GM18507 (cell line): ENCODE data around the gene LLPH.

Experiments
- DNase-seq: peaks from one replicate; pipeline ENCODE4 v3.0.0; 2011; ENCODE audit warnings: low read depth; ENCODE audit not compliant: insufficient read length; ENCODE audit errors: extremely low spot score
- FAIRE-seq: peaks from 2 replicates; lab custom pipeline; 2011; peaks lifted over from hg19 to GRCh38; lab: Jason Lieb, UNC

Gene LLPH

DNA sequence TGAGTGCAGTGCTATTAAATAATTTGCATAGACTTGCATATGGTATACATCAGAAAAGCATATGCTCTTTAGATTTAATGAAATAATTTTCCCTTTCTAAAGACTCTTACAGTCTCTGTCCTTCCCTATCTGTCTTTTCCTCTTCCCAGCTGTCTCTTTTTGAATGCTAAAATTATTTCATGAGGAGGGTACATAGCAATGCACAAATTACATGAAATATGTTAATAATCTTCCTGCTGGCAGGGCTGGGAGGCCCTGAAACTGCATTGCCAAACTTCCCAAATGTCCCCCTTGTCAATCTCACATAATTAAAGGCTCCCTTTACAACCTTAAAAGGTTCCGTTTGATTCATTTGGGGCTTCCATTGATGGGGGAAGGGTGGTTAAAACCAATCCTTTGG lies 22.2 kb downstream of the LLPH start:
- DNase-seq = no peak
- no peak for FAIRE-seq

DNA sequence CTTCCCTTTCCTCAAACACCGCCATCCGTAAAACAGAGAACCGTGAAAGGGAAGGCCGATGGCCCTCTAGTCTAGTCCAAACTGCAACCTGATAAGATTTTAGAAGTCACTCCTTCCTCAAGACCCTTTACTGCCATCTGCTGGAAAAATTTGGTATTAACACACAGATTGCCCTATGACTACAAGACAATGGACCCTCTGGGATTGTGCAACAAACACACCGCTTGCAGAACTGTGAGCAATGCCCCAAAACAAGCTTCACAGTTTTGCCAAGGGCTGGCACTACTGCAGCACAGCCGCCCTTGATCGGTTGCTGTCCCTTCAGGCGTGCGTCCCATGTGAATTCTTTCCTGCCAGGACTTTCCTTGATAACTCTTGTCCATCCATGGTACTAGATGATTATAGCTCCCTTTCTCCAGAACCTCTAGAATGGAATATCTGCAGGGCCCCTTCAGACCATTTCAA lies 23.1 kb downstream of the LLPH start:
- FAIRE-seq = peak; percentile 95

DNA sequence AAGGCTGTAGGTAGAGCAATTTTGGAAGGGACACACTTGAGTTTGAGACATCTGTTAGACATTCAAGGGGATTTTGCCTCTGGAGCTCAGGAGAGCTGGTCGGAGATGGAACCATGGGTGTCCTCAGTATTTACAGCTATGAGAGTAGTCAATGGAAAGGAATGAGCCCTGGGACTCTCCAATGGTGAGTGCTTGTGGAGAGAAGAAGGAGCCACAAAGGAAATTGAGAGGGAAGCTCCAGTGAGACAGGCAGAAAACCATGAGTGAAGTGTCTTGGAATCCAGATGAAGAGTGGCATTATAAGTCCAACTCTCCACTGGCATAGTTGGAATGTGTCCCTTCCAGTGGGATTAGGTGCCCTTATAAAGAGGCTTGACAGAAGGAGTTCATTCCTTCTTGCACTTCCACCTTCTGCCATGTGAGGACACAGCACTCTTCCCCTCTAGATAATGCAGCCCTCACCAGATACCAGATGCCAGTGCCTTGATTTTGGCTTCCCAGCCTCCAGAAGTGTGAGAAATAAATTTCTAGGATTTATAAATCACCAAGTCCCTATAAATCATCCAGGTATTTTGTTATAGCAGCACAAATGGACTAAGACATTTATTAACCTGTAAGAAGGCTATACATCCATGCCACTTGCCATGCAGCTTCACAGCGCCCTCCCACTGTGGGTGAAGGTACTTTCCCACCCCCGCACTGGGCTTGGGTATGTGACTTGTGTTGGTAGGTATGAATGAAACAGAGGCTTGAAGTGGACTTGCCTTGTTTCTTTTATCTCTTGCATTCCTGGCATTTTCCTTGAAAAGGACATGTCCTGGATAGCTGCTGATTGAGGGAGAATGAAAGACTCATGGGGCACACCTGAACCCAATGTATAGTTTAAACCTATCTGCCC lies 27.3 kb downstream of the LLPH start:
- FAIRE-seq = no peak
- no peak for DNase-seq

More for the DNA sequence above, 23.1 kb downstream of the LLPH start:
- peak; percentile 23 for DNase-seq

DNA sequence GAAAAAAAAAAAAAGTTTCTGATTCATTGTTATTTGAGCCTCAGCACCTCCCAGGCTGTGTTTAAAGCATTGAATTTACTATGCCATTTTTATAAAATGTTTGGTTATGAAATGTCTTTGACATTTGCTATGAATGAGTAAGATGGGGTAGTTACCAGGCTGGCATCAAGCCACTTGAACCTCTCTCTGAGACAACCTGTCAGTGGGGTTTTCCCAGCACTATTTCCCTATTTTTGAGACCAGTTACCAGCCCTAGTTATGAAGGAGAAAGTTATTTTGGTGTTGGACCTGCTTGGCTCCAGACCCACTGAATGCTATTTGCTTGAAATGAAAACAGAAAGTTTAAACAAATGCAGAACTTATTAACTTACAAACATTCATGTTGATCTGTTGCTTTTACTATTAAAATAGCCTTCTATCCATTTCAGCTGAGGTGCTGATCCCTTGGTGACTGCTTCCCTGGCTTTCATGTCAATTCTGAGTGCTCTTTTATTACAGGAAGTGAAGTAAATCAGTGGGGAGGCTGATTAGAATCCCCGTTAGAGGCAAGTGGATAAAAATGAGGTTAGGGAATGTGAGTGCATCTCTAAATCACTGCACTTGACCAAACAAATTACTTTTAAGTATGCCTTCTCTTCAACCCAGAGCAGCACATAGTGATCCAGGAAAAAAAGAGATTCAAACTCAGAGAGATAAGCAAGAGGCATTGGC lies 37.8 kb downstream of the LLPH start:
- FAIRE-seq = no peak
- no peak for DNase-seq

DNA sequence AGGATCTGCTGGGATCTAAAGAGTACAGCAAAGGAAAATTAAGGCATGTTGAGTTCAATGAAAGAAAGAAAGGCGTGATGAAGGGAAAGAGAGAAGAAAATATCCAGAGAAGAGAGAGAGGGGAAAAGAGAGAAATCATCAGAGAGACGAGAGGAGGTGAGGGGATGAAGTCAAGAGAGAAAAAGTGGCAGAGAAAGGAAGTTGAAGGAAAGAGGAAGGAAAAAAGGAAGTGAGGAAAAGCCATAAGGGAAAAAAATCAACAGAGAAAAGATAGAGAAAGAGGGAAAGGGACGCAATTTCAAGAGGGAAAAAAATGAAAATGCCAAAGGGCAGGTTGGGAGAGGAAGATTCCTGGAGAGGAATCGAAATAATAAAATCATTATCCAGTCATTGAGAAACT lies 40.4 kb downstream of the LLPH start:
- DNase-seq = no peak
- FAIRE-seq = no peak

DNA sequence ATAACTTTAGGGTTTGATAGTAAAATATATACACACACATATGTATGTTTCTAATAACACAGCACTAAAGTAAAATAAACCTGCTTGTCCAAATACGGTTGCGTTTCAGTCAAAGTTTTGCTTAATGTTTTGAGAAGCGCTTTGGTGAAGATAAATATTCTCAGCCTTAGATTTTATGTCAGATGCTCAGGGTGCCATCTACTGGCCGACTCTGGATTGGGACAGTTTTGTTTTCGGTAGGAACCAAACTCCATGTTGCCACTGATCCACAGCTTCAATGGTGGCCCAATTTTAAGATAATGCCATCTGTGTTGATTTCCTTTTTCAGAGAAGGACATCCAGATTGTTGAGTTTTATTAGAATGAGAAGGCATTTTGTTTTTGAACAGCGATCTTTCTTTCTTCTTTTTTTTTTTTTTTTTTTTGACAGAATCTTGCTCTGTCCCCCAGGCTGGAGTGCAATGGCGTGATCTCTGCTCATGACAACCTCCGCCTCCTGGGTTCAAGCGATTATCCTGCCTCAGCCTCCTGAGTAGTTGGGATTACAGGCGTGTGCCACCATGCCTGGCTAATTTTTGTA lies 43.1 kb downstream of the LLPH start:
- peak; percentile 89 for FAIRE-seq
- DNase-seq = no peak

DNA sequence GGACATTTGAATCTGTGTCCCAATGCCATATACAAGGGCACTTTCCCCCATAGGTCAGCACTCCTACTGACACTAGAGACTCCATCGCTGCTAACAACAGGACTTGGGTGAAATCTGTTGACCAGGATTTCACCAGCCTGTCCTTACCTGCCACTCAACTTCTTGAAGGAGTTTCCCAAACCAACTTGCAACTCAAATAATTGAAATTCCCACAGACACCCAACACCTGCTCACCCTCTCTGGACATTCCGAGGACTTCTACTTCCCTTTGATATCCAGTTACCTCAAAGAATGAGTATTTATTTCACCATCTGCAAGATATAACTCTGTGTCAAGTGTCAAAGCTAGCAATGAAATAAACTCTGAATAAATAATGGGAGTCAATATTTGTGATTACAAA lies 44.6 kb downstream of the LLPH start:
- FAIRE-seq = no peak
- DNase-seq = no peak

DNA sequence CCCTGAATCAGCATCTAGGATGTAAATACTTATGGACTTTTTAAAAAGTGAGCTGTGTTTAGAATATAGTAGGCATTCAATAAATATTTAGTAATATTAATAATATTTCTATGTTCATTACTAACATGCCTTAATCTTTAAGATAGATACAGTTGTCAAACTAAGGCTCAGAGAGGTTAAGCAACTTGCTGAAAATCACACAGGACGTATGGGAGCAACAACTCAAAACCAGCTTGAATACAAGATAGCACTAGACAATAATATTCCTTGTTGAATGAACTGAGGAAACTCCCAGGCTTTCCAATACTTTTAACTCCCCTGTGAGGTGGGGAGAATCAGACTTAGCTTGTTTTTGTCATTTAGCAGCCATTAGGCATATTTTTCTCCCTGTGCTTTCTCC lies 45.3 kb downstream of the LLPH start:
- FAIRE-seq = no peak
- DNase-seq = no peak

DNA sequence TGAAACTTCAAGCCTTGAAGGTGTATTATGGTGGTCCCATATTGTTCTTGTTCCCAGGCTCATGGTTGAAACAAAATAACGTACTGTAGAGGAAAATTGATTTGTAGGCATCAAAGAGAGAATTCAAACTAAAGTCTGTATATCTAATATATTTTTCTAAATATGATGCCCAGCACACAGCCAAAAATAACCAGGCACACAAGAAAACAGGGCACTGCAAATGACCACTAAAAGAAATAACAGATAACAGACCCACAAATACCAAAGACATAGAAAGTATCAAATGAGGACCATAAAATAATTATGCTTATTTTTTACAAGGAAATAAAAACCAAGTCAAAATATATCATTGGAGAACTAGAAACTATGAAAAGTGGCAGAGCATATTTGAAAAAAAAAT lies 46.8 kb downstream of the LLPH start:
- DNase-seq (no peak), FAIRE-seq (no peak)

DNA sequence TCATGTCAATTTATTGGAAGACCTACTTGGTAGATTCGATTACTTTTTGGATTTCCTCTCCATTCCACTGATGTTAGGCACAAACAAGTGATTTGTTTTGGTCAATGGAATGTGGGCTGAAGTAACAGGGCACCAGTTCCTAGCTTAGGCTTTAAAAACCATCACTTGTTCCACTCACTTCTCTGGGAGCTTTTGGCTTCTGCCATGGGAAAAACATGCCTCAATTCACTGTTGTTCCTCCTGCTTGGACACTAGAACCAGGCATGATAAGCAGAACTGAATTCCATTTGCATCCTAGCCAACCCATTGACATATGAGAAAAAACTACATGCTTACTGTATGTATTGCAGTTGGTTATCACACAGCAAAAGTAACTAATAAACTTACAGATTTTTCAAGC lies 47.8 kb downstream of the LLPH start:
- no peak for DNase-seq
- no peak for FAIRE-seq

DNA sequence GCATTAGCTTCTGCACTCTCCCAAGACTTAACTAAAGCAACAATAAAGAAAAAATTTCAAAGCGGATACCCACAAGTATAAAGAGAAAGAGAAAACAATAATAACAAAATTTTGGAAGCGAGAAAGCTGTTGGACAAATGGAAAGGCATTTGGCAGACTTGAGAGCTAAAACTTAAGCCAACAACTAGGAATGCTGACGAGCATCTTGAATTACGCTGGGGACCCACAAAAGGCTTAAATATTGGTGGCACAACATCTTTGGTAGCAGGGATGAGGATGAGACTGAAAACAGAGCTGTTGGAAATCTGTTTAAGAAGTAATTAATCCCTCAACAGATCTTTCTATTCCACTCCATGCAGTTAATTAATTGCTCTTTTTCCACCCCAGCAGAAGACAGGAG lies 49.8 kb downstream of the LLPH start:
- DNase-seq = no peak
- FAIRE-seq = no peak

DNA sequence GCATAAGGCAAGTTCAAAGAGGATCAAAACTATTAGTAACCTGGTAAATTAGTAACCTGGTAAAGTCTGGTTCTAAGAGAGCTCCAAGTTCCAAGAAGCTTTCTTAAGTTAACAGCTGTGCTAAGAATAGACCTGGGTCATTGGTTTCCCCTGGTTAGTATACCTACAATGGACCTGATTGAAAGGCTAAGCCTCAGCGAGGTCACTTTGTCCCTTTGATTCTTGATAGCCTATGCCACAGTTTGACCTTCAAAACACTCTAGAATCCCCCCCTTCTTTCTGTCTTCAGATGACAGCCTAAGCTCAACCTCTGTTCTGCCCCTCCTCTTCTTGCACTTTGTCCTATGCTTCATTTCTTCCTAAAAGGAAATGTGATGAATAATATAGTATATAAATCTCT lies 53.0 kb downstream of the LLPH start:
- FAIRE-seq = no peak
- no peak for DNase-seq

DNA sequence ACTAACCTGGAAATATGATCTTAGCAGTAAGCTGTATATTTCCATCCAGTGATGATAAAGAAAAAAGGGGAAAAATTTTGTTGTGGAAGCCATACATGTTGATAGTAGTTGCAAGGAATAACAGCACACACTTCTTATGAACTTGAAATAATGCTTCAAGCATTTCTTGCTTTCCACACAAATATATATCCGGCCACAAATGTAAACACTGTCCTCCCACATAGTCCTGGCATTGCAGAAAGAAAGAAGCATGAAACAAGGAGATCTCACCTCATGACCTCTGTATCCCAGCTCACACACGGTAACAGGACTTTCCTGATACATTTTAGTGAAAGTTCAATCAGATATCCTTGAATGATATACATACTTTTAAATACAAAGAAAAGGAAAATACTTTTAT lies 56.0 kb downstream of the LLPH start:
- FAIRE-seq = no peak
- no peak for DNase-seq

DNA sequence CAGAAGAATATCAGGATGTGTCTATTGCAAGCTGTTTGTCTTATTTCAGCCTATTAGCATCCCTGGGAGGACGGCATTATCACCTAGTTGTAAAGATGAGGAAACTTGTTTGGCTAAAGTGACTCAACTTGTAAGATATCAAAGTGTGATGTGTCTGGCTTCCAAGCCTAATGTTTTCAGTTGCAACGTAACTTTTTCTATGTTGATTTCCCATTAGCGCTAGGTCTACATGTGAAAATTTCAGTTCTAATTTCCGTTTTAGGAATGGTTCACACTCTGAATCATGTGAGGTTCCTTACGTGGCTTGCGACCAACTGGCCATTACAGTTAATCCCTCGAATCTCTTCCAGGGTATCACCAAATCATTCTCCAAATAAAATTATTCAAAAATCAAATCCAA lies 58.0 kb downstream of the LLPH start:
- FAIRE-seq (peak; percentile 89), DNase-seq (no peak)

DNA sequence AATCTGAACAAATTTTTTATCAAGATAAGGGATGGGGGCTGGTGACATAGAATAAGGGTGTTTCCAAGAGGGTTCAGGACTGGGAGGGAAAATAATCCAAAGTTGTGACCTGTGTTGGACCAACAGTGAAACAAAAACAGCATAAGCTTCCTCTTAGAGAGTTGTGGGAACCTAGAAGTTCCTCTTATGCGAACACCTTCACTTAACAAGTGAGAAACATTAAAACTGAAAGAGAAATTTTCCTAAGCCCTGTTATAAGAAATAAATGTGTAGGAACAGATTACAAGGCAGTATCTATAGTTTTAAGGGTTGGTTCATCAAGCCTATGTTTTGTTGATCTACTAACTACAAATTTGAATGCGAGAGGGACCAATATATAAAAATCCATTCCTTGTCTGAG lies 58.4 kb downstream of the LLPH start:
- DNase-seq (no peak), FAIRE-seq (no peak)

DNA sequence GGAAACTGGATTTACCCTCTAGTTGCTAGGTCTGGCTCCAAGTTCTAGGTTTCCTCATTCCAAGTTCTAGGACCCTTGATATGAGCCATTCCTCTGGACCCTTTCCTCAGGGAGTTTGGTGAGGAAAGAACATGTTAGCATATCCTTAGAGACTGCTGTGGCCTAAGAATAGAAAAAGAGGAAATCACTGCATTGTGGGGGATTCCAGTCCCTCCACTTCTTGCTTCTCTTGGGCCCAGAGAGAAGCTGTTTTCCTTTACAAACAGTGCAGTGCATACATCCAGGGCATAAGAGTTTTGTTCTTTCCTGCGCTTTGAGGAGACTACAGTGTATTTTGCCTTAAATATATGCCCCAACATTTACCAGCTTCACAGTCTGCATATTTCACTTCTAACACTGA lies 59.0 kb downstream of the LLPH start:
- DNase-seq = no peak
- FAIRE-seq = peak; percentile 44

DNA sequence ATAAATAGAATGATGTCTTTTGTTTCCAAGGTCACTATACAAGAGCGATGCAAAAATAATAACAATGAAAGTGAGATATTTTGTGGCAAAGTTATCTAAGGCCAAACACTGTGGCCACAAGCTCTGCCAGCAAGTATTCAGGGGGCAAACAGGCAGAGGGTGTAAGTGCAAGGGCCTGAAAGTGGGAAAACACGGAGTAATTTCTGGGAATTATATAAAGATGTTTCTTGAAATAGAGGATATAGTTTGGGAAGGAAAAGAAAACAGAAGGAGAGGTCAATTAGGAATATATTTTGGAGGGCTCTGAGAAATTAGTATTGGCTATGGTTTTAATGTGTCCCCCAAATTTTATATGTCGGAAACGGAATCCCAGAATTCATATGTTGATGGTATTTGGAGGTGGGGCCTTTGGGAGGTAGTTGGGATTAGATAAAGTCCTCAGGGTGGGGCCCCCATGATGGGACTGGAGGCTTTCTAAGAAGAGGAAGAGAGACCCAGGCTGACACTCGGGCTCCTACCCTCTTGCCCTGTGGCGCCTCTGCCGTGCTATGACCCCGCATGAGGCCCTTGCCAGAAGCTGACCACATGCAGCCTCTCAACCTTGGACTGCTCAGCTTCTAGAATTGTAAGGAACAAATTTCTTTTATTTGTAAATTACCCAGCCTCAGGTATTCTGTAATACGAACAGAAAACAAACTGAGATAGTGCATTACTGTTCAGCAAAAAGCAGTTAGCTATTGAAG lies 60.0 kb downstream of the LLPH start:
- FAIRE-seq (no peak), DNase-seq (no peak)

DNA sequence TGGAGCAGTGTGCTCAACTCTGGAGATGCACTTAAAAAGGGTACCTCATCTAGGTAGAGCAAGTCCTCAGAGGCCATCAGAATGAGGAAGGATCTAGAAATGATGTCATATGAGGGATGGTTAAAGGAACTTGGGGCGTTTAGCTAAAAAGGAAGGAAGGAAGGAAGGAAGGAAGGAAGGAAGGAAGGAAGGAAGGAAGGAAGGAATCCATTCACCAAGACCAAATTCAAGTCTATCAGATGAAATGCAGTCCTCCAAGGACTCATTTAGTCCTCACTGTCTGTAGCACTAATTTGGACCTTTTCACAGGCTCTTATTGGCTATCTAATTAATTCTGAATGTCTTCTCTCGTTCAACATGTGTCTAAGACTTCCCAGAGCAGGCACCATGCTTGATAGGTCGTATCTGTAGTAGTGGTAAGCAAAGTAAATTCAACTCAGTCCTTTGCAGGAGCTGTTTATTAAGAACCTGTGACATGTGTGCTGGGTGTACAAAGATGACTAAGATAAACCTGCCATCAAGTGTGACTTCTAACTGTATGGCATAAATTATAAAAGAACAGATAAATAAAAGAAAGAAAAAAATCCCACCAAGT lies 63.5 kb downstream of the LLPH start:
- no peak for FAIRE-seq
- DNase-seq = no peak
